Measurements from ENCODE around the gene PPARG.

GRCh38 chr3:12461097-12461649, 172.3 kb downstream of the PPARG start:
- no peak for TF ChIP-seq CTCF (IDR thresholded peaks at IDR 0.05)
- no peak for TF ChIP-seq EP300 (IDR thresholded peaks at IDR 0.05)
- TF ChIP-seq POLR2A (IDR thresholded peaks at IDR 0.05) = no peak
- TF ChIP-seq POLR2AphosphoS5 (IDR thresholded peaks at IDR 0.05) = no peak

All from suprapubic skin (tissue), 4 donors.